Measurements from ENCODE around the gene IARS1. TPM values are rescaled to one million over a fixed set of nuclear protein-coding genes. Genes with fewer than 3 reads are reported as not detected.

IARS1 gene
- total and polyA plus RNA-seq, 10 of the 15 experiments (the other 5 are each of a cell fraction or from before 2014, with no cell fraction given): 71.0 to 227 (median 153) TPM

GRCh38 chr9:92332577-92333281 lies 39.2 kb upstream of the IARS1 start:
- 100% methylated on average over 3 of the region's 3 CpGs for WGBS (ENCODE audit: insufficient coverage, insufficient replicate concordance, low lambda C conversion rate, missing lambda C conversion rate)
- H3K36me3 ChIP-seq (ENCODE audit: control insufficient read depth in 2 of 2, insufficient read depth in 2 of 2, low read length in 1 of 2): no peaks in the 10 kb centered on the region; a peak in 3 of 4 replicates
- FAIRE-seq: no peak
- in situ Hi-C loops (cut with MboI) (no loop called here), intact Hi-C loops (cut with micrococcal nuclease; ENCODE audit: unreplicated experiment) (no loop called here)
- no peak overlapping the region for H3K4me3 ChIP-seq
- no peaks in the 10 kb centered on the region for H3K27me3 ChIP-seq (replicated peaks in 1 of 2; ENCODE audit: control insufficient read depth in 2 of 2, insufficient read depth in 2 of 2, low read length in 1 of 2)
- no peak overlapping the region for H2AFZ ChIP-seq (ENCODE audit: control insufficient read depth, low read depth, low read length)
- H3K9me3 ChIP-seq (replicated peaks; ENCODE audit: control insufficient read depth, insufficient read depth, low read length): no peaks in the 10 kb centered on the region
- ChIA-PET CTCF (interaction anchor here (1.4 to 1.5 kb wide), 2 partner anchors 9 to 193 kb away, joined by 4 to 5 read pairs; no protein-coding TSS in a partner anchor), POLR2A (interaction anchor here (0.7 kb wide), 1 partner anchor 443 kb away, joined by 3 read pairs; no protein-coding TSS in a partner anchor), SMC1A (ENCODE audit: uncharacterized antibody, unreplicated experiment) (interaction anchor here (0.9 to 1.1 kb wide), 4 partner anchors 8 to 185 kb away, joined by 3 to 4 read pairs (median 3); no protein-coding TSS in a partner anchor), RAD21 (ENCODE audit: unreplicated experiment) (no interaction called here)
- DNase-seq (ENCODE audit: low read depth, low spot score): no peak
- H3K4me2 ChIP-seq (ENCODE audit: control insufficient read depth, insufficient read depth): no peak overlapping the region
- H3K79me2 ChIP-seq (ENCODE audit: control insufficient read depth, insufficient read depth, low read length): peaks cover 5% of the 10 kb centered on the region; the same call in 1 of the 2 replicates
- no peak for ATAC-seq
- H3K27ac ChIP-seq (ENCODE audit: control insufficient read depth, insufficient read depth): no peak overlapping the region
- peaks cover 2% of the 10 kb centered on the region; the same call in 1 of the 2 replicates for H3K4me1 ChIP-seq (ENCODE audit: control insufficient read depth, insufficient read depth, low read length)
- H4K20me1 ChIP-seq (ENCODE audit: control insufficient read depth, insufficient read depth): no peaks in the 10 kb centered on the region
- BruUV-seq (replicated peaks): no TSS peak
- no peak for TF ChIP-seq HDAC6 (IDR thresholded peaks at IDR 0.05; ENCODE audit: unreplicated experiment)
- TF ChIP-seq IRF5 (IDR thresholded peaks at IDR 0.05; ENCODE audit: borderline replicate concordance): no peak
- TF ChIP-seq MYB (IDR thresholded peaks at IDR 0.05; ENCODE audit: borderline replicate concordance, low read depth, low read length): no peak
- no peak for TF ChIP-seq NBN (IDR thresholded peaks at IDR 0.05)
- no peak for TF ChIP-seq SP1 (IDR thresholded peaks at IDR 0.05; ENCODE audit: low read depth, low read length)
- TF ChIP-seq CHD1 (IDR thresholded peaks at IDR 0.05; ENCODE audit: low read depth, low read length): no peak
- no peak for TF ChIP-seq EP300 (IDR thresholded peaks at IDR 0.05; ENCODE audit: borderline replicate concordance in 1 of 2, control insufficient read depth in 1 of 2, low read depth in 2 of 2, low read length in 2 of 2)
- no peak for TF ChIP-seq SMAD5 (IDR thresholded peaks at IDR 0.05; ENCODE audit: low read depth)
- TF ChIP-seq MEF2A (IDR thresholded peaks at IDR 0.05; ENCODE audit: insufficient read depth, low read depth, low read length): no peak
- no peak for TF ChIP-seq CHD4 (IDR thresholded peaks at IDR 0.05)
- no peak for TF ChIP-seq SRF (IDR thresholded peaks at IDR 0.05; ENCODE audit: low read depth in 2 of 2, low read length in 2 of 2)
- no peak overlapping the region for H3K9ac ChIP-seq (ENCODE audit: control insufficient read depth, insufficient read depth, low read length)
